IPS-18c (cell line): Measurements from ENCODE around the gene BRMS1L.

Experiments
- H3K4me3 ChIP-seq: 2 replicates; pipeline ENCODE4 v1.7.0; 2013; ENCODE audit warnings: low read depth, mild to moderate bottlenecking, low read length, moderate library complexity; ENCODE audit not compliant: insufficient read depth
- H3K9me3 ChIP-seq: one replicate; pipeline ENCODE4 v1.6.1; 2013; ENCODE audit warnings: mild to moderate bottlenecking, low read length, moderate library complexity; ENCODE audit not compliant: control insufficient read depth, insufficient read depth

Gene BRMS1L

DNA sequence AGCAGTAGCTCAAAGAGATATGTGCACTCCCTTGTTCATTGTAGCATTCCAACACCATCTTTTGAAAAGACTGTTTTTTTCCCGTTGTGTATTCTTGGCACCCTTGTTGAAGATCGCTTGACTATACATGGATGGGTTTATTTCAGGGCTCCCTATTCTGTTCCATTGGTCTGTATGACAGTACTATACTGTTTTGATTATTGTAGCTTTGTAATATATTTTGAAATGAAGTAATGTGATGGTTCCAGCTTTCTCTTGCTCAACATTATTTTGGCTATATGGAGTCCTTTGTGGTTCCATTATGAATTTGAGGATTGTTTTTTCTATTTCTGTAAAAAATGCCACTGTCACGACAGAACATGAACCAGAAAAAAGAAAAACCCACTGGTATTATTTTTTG, 25.7 kb downstream of the BRMS1L start:
- Histone ChIP-seq H3K4me3 (no peak overlapping the region), H3K9me3 (no peaks in the 10 kb centered on the region)

DNA sequence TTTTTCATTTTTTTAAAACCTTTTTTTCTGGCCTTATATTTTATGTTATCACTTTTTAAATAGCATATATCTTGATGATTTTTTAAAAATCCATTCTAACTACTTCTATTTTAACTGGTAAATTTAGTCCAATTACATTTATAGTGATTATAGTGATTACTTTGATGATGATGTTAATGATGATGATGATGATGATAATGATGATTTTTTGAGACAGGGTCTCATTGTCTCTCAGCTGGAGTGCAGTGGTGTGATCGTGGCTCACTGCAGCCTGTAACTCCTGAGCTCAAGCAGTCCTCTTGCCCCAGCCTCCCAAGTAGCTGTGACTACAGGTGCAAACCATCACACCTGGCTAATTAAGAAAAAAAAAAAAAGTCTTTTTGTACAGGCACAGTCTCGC, 27.1 kb downstream of the BRMS1L start:
- Histone ChIP-seq H3K9me3 (no peaks in the 10 kb centered on the region), H3K4me3 (no peak overlapping the region)

- Histone ChIP-seq H3K4me3 (no peak overlapping the region), H3K9me3 (no peaks in the 10 kb centered on the region)
Measured at GRCh38 chr14:35854696-35855270, 28.6 kb downstream of the BRMS1L start.

DNA sequence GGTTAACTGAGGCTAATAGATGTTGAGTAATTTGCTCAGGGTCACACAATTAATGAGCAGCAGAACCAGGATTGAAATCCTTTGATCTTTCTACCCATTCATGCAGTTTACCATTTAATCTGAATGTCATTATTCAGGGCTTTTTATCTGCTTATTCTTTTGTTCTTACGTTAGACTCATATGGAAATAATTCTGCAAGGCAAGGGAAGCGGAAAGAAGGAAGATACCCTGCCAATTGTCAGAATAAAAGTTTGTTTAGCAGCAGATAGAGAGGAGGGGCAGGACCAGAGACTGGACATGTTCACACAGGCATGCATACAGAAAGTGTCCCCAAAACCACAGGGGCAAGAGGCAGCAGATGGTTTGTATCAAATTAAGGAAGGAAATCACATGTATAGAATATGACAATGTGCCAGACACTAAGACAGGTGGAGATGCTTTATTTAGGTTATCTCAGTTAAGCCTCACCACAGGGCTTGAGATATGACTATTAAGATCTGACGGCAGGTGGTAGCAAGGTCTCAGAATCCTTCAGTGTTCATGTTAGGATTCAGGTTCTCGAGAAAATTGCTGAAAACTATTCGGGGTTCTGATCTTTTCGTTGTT, 29.8 kb downstream of the BRMS1L start:
- Histone ChIP-seq H3K4me3 (no peak overlapping the region), H3K9me3 (no peaks in the 10 kb centered on the region)

DNA sequence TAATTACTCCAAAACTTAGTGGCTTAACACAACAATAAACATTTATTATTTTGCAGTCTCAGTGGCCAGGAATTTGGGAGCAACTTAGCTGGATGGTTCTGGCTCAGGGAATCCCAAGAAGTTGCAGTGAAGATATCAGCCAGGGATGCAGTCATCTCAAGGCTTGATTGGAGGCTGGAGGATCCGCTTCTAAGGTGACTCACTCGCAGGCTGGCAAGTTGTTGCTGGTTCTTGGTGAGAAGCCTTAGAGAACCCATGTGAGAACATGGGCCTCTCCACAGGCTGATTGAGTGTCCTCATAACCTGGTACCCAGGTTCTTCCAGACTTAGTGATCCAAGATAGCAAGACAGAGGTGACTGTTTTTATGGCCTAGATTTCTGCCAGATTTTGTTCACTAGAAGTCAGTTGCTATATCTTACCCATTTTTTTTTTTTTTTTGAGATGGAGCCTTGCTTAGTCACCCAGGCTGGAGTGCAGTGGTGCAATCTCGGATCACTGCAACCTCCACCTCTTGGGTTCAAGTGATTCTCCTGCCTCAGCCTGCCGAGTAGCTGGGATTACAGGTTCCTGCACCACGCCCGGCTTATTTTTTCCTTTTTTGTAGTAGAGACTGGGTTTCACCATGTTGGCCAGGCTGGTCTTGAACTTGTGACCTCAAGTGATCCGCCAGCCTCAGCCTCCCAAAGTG, 32.5 kb downstream of the BRMS1L start:
- H3K9me3 ChIP-seq = no peaks in the 10 kb centered on the region
- H3K4me3 ChIP-seq = no peak overlapping the region

DNA sequence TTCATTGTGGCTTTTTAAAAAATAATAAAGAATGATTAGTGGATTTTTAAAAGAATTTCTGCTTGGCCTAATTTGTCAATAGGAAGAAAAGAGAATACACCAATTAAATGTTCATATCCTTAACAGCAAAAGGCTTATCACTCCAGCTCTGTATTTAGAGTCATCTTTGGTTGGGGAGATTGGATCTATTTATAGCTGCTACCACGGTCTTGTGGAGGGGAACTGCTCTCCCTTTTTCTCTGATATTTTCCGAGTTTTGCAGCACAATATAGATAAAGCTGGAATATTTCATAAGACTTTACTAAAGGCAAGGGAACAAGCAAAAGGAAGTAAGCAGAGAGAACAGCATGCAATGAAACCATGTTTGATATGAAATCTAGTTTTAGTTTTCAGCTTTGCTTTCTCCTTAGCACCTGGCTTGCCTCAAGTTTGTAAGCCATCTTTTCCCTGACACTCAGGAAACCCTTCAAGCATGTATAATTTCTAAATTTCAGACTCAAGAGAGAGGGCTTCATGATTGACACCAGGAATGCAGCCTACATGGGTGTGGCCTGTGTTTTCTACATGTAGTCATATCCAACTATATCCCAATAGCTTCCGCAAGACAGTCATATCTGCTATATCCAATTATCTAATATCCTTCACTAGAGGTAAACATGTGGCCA, 35.2 kb downstream of the BRMS1L start:
- Histone ChIP-seq H3K9me3 (no peaks in the 10 kb centered on the region), H3K4me3 (no peak overlapping the region)

DNA sequence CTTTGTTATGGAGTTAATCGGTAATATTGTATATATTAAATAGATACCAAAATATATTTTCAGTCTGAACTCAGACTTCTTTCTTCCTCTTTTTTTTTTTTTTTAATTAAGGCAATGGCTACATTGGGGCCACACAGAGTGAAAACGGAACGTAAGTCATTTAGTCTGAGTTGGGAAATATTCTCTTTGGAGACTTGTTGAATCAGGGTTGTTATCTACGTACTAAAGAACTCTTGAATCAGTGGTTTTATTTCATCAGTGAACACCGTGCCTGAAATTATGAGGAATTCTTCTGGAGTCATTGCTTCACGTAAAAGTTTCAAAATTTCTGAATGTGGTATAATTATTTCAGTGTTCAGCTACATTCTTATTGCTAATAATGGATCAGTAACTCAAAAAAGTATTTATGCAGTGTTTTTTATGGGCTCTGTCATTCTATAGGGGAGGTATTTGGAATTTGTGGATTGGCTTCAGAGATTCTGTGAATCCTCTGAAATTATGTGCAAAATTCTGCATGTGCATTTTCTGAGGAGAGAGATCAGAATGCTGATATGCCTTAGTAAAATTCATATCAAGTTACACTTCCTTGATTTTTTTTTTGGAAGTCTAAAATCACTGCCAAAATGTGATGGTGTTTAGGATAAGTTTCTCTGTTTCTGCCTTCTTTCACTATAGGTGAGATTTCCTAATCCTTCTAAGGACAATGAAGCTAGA, 39.6 kb downstream of the BRMS1L start:
- no peak overlapping the region for H3K4me3 ChIP-seq

DNA sequence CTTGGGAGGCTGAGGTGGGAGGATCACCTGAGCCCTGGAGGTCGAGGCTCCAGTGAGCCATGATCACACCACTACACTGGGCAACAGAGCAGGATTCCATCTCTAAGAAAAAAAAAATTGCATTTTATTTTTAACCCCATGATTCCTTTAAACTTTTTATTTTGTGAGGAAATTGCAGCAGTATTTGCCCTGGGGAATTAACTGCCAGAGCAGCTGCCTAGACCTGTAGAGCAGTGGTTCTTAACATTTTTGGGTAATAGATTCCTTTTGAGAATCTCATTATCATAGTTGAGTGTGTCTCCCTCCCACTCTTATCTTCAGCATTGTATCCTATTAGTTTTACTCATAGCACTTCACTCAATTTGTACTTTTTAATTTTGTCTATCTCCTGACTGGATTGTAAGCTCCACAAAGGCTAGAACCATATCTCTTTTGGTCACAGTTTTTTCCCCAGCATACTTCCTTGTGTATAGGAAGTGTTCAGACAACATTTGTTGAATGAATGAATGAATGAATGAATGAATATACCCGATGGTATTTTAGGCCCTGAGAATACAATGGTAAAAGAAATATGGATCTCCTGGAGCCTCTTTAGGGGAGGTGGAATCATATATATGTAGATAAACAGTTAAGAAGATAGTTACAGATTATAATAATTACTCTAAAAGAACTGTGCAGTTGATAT, 40.6 kb downstream of the BRMS1L start:
- Histone ChIP-seq H3K4me3 (no peak overlapping the region), H3K9me3 (no peaks in the 10 kb centered on the region)

More for the DNA sequence above, 39.6 kb downstream of the BRMS1L start:
- H3K9me3 ChIP-seq = no peaks in the 10 kb centered on the region

- Histone ChIP-seq H3K9me3 (no peaks in the 10 kb centered on the region), H3K4me3 (no peak overlapping the region)
Measured at GRCh38 chr14:35867280-35867629, 41.1 kb downstream of the BRMS1L start.

DNA sequence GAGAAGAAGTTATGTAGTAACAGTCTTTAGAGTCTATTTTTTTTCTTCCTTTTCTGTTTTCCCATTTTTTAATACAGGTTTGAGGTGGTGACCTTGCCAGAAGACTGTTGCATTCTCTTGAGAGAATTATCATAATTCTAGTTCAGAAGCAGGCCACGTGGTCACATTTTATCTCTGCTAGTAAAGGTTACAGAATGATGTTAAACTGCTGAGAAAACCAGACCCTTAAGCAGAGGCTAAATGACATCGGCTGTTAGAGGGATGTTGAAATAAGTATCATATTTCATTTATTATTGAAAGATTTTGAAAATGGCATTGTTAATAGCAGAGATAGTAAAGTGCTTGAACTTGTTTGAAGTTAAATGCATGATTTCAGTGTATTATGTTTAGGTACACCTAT, 49.2 kb downstream of the BRMS1L start:
- H3K4me3 ChIP-seq = no peak overlapping the region
- no peaks in the 10 kb centered on the region for H3K9me3 ChIP-seq

DNA sequence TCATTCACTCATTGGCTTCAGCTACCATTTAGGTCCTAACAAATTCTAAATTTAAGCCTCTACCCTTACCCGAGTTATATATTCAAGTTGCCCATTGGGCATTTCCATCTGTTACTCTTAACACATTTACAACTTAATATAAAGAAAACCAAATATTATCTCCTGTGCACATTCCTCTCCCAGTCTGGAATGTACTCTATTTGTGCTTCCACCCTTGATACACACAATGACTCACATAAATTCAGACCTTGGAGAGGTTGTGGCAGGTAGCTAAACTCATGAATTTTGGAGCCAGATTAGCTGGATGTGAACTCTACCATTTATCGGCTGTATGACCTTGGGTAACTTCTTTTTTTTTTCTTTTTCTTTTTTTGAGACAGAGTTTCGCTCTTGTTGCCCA, 51.1 kb downstream of the BRMS1L start:
- Histone ChIP-seq H3K9me3 (no peaks in the 10 kb centered on the region), H3K4me3 (no peak overlapping the region)

- H3K9me3 ChIP-seq = no peaks in the 10 kb centered on the region
- no peak overlapping the region for H3K4me3 ChIP-seq
Measured at GRCh38 chr14:35878272-35879150, 52.4 kb downstream of the BRMS1L start.

- Histone ChIP-seq H3K4me3 (no peak overlapping the region), H3K9me3 (no peaks in the 10 kb centered on the region)
Measured at GRCh38 chr14:35879151-35879648, 53.1 kb downstream of the BRMS1L start.

- no peaks in the 10 kb centered on the region for H3K9me3 ChIP-seq
- H3K4me3 ChIP-seq = no peak overlapping the region
Measured at GRCh38 chr14:35879654-35880249, 53.6 kb downstream of the BRMS1L start.

DNA sequence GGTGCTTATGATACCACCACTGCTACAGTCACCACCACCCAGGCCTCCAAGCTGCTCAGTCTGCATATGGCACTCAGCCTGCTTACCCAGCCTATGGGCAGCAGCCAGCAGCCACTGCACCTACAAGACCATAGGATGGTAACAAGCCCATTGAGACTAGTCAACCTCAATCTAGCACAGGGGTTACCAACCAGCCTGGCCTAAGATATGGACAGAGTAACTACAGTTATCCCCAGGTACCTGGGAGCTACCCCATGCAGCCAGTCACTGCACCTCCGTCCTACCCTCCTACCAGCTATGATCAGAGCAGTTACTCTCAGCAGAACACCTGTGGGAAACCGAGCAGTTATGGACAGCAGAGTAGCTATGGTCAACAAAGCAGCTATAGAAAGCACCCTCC, 55.1 kb downstream of the BRMS1L start:
- H3K9me3 ChIP-seq = no peaks in the 10 kb centered on the region
- H3K4me3 ChIP-seq = no peak overlapping the region
